GM11168 (cell line): Measurements from ENCODE around the gene KDM3A.
"Not testable (repeated sequence)": the region's sequence is repeated elsewhere in the genome, so short reads cannot be mapped to it uniquely, and the experiment has no call there.

Source experiments
- in situ Hi-C: fragments of 300-500 bp; cut with MboI; formaldehyde crosslinking; loops from one replicate; pipeline ENCODE4 v1.12.0; 2022; ENCODE audit warnings: low sequenced_read_pairs; ENCODE audit not compliant: unreplicated experiment

The KDM3A gene

GRCh38 chr2:86468162-86469033 is 27.2 kb downstream of the KDM3A start:
- in situ Hi-C loops = no loop called here

DNA sequence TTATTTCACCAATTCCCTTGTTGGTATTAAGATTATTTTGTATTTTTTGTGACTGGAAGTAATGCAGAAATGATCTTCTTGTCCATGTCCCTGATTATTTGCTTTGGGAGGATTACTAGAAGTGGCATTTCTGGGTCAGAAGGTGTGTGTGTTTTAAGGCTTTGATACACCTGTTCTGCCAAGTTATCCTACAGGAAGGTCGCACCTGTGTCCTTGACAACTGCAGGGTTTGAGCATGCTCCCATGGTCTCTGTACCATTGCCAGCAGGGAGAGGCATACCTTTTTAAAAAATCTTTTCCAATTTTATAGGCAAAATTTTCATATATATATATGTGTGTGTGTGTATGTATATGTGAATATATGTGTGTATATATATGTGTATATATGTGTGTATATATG is 29.7 kb downstream of the KDM3A start:
- in situ Hi-C loops = no loop called here

- in situ Hi-C loops = no loop called here
These were observed 30.5 kb downstream of the KDM3A start for GRCh38 chr2:86471637-86472036.

DNA sequence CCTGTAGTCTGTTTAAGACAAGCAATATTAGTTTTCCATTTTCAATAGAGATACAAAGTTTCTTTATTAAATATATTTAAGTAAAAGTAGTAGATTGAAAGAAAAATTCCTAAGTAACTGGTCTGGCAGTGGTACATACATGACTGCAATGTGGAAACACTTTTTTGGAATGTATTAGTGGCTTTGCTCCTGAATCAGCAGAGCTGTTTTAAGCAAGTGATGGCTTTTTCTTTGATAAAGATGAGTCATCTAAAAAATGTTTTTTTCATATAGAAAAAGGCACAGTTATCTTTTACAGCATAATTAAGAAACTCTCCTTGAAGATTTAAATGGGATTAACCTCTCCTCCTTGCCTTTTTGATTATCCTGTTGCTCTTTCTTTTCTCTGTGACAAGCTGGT is 34.9 kb downstream of the KDM3A start:
- in situ Hi-C loops = no loop called here

DNA sequence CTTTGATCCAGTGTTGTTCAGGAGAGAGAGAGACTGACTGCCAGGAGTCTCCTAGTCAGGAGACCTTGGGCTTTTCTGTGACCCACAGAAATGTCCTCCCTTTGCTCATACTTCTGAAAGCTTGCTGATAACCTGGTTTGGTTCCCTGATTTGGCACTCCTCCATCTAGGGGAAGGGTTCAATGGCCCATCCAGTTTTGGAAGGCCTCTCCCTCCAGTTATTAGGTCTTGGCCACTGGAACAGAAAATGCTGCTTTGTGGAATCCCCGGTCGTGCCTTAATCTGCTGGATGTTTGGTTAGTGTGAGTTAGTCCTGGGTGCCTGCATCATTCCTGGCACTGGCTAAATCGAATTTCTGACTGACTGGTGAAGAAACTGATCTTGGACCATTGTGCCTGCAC is 35.7 kb downstream of the KDM3A start:
- in situ Hi-C loops = no loop called here

GRCh38 chr2:86477349-86477748 is 36.2 kb downstream of the KDM3A start:
- in situ Hi-C loops = no loop called here

- in situ Hi-C loops = no loop called here
These were observed 38.9 kb downstream of the KDM3A start for GRCh38 chr2:86480105-86480504.

DNA sequence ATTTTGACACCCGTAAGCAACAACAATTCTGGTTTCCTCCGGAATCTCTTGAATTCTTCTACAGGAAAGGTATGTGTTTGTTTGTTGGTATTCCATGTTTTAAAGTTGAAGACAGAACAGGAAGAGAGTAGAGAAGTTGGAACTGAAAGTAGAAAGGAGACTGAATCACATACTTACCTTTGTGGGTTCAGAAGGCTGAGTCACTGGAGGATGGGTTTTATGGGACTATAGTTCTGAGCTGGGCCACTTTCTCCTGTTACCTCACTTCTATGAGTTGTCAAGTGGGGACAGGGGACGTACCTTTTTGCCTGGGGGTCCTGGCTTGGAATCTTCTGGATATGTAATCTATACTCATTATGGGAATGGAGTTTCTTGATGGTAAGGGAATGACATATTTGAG is 40.9 kb downstream of the KDM3A start:
- in situ Hi-C loops = no loop called here

DNA sequence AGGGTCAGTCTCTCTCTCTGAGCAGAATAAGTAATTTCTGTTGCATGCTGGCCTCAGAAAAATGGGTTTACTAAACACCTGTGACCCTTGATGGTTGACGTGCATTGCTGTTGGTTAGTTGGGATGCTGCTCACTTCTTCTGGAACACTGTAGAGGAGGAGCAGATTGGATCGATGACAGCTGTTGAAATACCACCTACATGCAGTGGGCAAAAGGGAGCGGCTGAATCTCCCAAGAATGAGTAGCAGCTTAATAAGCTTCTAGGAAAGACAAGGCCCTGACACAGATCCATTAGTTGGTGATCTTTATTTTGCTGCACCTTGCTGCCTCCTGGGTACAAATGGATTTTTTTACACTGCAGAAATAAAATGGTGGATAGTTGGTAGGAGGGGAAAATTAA is 43.2 kb downstream of the KDM3A start:
- in situ Hi-C loops = no loop called here

DNA sequence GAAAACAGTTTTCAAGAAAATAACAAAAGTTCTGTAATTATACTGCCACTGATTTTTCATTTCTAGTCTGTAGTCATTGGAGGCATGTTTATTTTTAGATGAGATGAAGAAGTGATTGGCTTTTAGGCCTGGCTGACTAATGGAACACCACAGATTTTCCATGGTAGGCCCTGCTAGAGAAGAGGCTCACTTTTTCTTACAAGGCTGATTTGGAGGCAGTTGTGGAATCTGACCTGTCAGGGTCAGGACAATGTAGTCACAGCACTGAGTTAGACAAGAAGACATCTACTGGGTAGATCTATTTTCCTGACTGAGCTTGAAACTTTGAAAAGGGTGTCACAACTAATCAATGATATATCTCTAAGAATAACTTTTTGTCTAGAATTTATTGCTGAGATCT is 43.9 kb downstream of the KDM3A start:
- in situ Hi-C loops = no loop called here

GRCh38 chr2:86485802-86486201 is 44.6 kb downstream of the KDM3A start:
- in situ Hi-C loops = no loop called here

DNA sequence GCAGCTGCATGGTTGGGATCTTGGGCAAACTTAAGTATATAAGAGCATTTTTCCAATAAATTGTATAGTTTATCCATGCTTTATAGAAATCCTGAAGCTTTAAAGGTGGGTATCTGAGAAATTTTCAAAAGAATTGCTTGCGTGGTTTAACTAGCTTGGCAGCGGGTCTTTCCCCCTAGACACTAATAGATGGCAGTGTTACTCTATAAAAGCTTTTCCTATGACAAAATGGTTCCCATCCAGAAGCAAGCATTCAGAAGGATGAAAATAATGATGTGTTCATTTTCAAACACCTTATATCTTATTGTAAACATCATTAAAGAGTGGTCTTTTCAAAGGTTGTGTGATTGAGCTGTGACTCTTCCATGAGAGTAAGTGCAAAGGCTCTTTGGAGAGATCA is 45.9 kb downstream of the KDM3A start:
- in situ Hi-C loops = no loop called here

DNA sequence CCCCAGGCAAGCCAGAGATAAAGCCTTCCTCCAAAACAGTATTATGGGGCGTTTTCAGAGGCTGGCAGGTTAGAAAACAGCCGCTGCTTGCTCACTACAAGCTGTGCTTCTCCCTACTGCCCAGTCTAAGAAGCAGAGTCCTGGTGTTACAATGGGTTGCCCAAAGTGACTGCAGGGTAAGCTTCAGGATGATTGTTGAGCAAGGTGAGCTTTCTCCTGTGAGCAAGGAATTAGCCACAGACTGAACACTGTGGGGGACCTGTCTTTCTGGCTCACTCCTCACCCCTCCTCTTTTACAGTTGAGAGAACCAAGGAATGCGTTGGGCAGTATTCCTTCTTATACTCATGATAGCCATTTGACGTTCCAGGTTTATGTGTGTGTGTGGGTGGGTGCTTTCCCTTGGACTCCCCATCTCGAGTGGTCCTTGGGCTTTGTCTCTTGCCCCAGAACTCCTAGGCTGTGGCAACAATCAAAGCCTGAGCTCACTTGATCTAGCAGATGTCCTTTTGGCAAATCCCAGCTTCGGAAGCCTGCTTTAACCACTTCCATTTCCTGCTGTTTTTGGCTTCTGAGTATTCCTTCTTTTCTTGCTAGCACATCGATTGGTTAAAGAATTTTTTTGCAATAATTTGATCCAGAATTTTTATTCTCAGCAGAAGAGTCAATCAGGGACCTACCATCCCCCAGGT is 47.5 kb downstream of the KDM3A start:
- in situ Hi-C loops = no loop called here

DNA sequence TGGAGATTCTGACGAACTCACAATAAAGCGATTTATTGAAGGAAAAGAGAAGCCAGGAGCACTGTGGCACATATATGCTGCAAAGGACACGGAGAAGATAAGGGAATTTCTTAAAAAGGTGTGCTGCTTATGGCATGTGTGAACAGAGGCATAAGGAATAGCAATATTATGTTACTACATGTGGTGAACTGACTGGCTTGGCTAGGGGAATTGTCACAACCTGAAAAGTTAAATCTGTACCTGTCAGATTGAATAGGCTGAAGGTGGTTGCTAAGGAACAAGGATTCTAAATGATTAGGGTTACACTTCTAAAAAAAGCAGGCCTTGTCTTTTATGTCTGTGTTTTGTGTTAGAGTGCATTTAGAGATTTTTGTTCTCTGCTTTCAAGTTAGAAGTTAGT is 48.4 kb downstream of the KDM3A start:
- in situ Hi-C loops = no loop called here

- in situ Hi-C loops = no loop called here
These were observed 49.1 kb downstream of the KDM3A start for GRCh38 chr2:86490245-86490644.

DNA sequence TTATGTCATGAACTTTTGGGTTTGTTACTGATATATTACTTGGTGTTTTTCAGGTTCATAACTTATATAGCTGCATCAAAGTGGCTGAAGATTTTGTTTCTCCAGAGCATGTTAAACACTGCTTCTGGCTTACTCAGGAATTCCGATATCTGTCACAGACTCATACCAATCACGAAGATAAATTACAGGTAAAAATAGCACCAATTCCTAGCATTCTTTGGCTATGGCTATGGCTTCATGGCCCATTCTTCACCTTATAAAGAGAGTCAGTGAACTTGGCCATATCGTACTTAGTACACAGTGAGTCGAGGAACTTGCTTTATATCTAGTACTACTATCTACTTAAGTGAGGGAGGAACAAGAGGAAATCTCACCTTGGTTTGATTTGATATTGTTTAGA is 49.9 kb downstream of the KDM3A start:
- in situ Hi-C loops = no loop called here

DNA sequence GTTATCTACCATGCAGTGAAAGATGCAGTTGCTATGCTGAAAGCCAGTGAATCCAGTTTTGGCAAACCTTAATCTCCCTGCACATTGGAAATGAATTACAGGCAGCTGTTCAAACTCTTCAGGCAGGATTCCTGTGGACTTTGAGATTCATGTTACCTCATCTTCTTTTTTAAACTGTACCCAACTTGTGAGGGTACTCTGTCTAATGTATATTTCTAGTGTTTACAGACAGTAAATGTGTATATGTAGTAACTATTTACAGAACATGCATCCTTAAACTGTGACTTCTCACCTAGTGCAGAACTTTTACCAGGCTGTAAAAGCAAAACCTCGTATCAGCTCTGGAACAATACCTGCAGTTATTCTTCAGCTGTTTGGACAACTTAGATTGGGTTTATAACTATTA is 50.9 kb downstream of the KDM3A start:
- in situ Hi-C loops = no loop called here

DNA sequence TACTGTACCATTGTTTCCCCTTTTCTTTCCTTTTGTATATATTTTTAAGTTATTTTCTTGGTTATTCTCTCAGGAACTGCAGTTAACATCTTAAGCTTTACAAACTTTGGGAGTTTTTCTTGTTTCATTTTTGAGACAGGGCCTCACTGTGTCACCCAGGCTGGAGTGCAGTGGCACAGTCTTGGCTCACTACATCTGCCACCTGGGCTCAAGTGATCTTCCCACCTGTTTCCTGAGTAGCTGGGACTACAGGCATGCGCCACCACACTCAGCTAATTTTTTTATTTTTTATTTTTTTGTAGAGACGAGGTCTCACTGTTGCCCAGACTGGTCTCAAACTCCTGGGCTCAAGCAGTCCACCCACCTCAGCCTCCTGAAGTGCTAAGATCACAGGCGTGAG is 55.2 kb downstream of the KDM3A start:
- in situ Hi-C loops = not testable (repeated sequence)

- in situ Hi-C loops = no loop called here
These were observed 57.5 kb downstream of the KDM3A start for GRCh38 chr2:86498468-86499260.

DNA sequence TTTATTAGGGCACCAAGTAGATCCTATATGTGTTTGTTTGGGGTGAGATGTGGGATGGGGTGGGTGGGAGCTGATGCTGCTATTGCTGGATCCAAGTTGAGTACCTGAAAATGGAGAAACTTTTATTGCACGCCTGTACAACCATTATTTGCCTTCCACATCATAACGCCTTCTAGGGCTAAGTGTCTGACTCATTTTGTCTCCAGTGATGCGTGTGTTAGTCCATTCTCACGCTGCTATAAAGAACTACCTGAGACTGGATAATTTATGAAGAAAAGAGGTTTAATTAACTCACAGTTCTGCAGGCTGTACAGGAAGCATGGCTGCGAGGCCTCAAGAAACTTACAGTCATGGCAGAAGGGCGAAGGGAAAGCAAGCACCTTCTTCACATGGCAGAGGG is 58.2 kb downstream of the KDM3A start:
- in situ Hi-C loops = no loop called here
